ENCODE measurements around the gene EXOC6B.

EXOC6B gene

GRCh38 chr2:72191441-72191840 is 634.4 kb downstream of the EXOC6B start:
- no peak for TF ChIP-seq CTCF (IDR thresholded peaks at IDR 0.05; ENCODE audit: low read depth, low read length)
- H3K4me3 ChIP-seq (ENCODE audit: low read depth, low read length) = no peak overlapping the region

DNA sequence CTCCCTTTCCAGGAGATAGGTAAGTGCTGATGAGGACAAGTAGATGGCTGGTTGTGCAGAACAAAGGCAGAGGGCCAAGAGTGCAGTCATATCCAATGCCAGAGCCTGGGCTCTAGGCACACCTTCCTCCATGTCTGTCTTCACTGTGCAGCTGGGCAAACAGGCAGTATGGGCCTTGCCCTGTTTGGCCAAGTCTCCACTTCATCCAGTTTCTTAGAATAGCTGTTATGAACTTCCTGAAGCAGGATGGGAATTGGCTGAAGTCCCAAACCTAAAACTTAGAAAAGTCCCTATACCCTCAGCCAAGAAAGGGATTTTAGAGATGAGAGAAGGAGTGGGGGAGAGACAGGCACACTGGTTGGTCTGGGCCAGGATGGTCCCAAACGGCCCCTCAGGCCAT is 640.6 kb downstream of the EXOC6B start:
- H3K4me3 ChIP-seq (ENCODE audit: low read depth, low read length) = no peak overlapping the region
- no peak for TF ChIP-seq CTCF (IDR thresholded peaks at IDR 0.05; ENCODE audit: low read depth, low read length)

DNA sequence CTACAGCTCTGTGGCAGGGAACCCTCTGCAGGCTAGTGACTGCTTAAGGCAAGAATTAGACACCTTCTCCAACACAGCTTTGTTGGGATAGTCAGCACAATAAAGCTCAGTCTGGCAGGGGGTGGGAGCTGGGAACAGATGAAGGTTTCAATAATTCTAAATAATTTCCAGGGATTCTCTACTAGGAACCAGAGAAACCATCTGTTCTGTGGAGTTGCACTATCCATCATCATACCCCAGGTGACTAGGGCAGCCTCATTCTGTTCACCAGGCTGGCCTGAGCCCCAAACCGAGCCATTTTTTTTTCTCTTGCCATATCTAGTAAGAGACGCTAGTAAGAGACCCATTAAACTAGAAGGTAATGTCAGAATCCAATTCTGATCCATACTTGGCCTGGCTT is 642.4 kb downstream of the EXOC6B start:
- no peak overlapping the region for H3K4me3 ChIP-seq (ENCODE audit: low read depth, low read length)
- TF ChIP-seq CTCF (IDR thresholded peaks at IDR 0.05; ENCODE audit: low read depth, low read length) = no peak

DNA sequence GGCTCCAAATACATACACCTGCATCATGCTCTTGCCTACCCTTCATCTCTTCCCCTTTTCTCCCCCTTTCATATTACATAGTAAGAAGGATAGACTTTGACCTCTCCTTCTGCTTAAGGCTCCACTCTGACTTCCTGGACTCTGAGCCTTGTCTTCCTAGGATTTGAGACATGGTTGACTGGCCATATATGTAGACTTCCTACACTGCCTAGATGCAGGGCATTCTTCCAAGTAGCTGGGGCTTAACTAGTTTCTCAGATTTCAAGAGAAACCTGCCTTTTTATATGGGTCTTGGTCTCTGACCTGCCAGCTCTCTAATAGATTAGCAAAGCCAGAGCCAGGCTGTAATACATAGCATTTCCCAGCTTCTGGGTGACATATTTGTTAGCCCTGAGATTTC is 642.8 kb downstream of the EXOC6B start:
- no peak overlapping the region for H3K4me3 ChIP-seq (ENCODE audit: low read depth, low read length)
- no peak for TF ChIP-seq CTCF (IDR thresholded peaks at IDR 0.05; ENCODE audit: low read depth, low read length)

DNA sequence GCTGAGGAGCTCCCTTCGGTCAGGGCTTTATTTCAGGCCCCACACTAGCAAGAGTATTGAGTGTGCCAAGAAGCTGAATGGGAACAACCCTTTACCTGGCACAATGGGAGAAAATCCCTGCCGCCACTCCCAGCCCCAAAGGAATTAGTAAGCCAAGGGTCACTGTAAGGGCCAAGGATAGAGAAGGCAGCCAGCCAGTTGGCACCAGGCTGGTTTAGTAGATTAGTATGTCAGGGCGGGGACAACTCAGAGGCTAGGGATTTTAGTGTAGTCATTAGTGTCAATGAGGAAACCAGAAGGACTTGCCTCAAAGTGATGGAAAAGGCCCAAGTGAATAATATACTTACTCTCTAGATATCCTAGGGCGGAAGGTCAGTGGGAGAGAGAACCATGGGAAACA is 643.3 kb downstream of the EXOC6B start:
- no peak overlapping the region for H3K4me3 ChIP-seq (ENCODE audit: low read depth, low read length)
- TF ChIP-seq CTCF (IDR thresholded peaks at IDR 0.05; ENCODE audit: low read depth, low read length) = no peak

- no peak overlapping the region for H3K4me3 ChIP-seq (ENCODE audit: low read depth, low read length)
- no peak for TF ChIP-seq CTCF (IDR thresholded peaks at IDR 0.05; ENCODE audit: low read depth, low read length)
These were observed 644.2 kb downstream of the EXOC6B start for GRCh38 chr2:72181616-72182015.

GRCh38 chr2:72180351-72180750 is 645.5 kb downstream of the EXOC6B start:
- no peak for TF ChIP-seq CTCF (IDR thresholded peaks at IDR 0.05; ENCODE audit: low read depth, low read length)

More at GRCh38 chr2:72180351-72180750, 645.5 kb downstream of the EXOC6B start:
- no peak overlapping the region for H3K4me3 ChIP-seq (ENCODE audit: low read depth, low read length)

Data from WI38 (cell line).